Upper lobe of left lung (tissue), 4 donors: ENCODE measurements around the gene EFCC1.

ENCODE experiments used
- CTCF ChIP-seq, 6 experiments: fragments of 450-650 bp in 4 of 6; fragments of 200-600 bp in 2 of 6; sonication (generic) in 2 of 6; IDR thresholded peaks; one replicate each; pipeline ENCODE4 v1.5.1; 2016 to 2019; ENCODE audit warnings: antibody characterized with exemption in 6 of 6
- EP300 ChIP-seq, 4 donors: sonication (generic); formaldehyde crosslinking; IDR thresholded peaks; one replicate each; pipeline ENCODE4 v1.5.1; 2017; ENCODE audit warnings: antibody characterized with exemption in 4 of 4, control low read depth in 2 of 4
- POLR2A ChIP-seq, 4 donors: fragments of 450-650 bp; IDR thresholded peaks; one replicate each; pipeline ENCODE4 v1.5.1; 2016 to 2017; ENCODE audit warnings: antibody characterized with exemption in 4 of 4, mild to moderate bottlenecking in 2 of 4
- POLR2AphosphoS5 ChIP-seq, 2 donors: sonication (generic); formaldehyde crosslinking; IDR thresholded peaks; one replicate each; pipeline ENCODE4 v1.5.1; 2017; ENCODE audit warnings: antibody characterized with exemption in 2 of 2

GRCh38 chr3:129014148-129014547 lies 13.0 kb downstream of the EFCC1 start:
- TF ChIP-seq POLR2AphosphoS5 (IDR thresholded peaks at IDR 0.05): peak; percentile 42 to 49
- no peak for TF ChIP-seq CTCF (IDR thresholded peaks at IDR 0.05)
- TF ChIP-seq POLR2A (IDR thresholded peaks at IDR 0.05): no peak
- no peak for TF ChIP-seq EP300 (IDR thresholded peaks at IDR 0.05)
